ENCODE results near the gene TLE5.

DNA sequence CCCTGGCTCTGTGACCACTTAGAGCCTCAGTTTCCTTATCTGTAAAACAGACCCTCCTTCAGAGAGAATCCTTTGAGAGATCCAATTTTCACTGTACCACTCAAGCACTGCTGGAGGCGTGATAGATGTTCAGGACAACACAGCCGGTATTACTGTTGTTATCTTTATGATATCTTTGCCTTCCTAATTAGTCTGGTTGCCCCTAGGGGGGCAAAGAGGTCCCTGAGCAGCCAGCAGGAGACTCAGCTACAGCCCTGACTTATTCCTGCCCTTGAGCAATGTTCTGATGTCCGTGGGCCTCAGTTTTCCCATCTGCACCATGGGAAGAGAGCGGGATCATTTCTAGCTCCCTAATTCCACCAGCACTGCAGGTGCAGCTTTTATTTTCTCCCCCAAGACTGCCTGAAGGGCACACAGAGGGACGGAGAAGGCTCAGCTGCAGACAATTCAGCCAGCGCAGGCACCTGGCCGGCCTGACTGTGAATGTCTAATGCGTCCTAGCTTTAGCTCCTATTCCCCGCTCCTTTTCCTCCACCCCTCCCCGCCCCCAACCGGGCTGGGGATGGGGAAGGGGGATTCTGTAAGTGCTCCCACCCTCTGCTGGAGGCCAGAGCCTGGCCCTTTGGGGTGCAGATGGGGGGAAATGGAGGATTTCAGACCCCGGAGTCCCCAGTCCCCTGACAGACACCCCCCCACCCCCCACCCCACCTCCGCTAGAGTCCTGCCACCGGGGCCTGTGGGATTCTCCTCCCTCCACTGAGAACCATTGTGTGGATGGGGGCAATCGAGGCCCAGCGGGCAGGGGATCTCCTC lies 16.2 kb downstream of the TLE5 start:
- TF ChIP-seq EZH2phosphoT487 (IDR thresholded peaks at IDR 0.05; ENCODE audit: unreplicated experiment) (no peak), EZH2 (IDR thresholded peaks at IDR 0.05; ENCODE audit: low read depth, unreplicated experiment) (no peak), CREB1 (CRISPR knock-in tag; IDR thresholded peaks at IDR 0.05; ENCODE audit: low read depth) (no peak), POLR2AphosphoS5 (IDR thresholded peaks at IDR 0.05; ENCODE audit: low read depth) (no peak), JUNB (IDR thresholded peaks at IDR 0.05; ENCODE audit: unreplicated experiment) (no peak)
- TF ChIP-seq, protein P1, sequence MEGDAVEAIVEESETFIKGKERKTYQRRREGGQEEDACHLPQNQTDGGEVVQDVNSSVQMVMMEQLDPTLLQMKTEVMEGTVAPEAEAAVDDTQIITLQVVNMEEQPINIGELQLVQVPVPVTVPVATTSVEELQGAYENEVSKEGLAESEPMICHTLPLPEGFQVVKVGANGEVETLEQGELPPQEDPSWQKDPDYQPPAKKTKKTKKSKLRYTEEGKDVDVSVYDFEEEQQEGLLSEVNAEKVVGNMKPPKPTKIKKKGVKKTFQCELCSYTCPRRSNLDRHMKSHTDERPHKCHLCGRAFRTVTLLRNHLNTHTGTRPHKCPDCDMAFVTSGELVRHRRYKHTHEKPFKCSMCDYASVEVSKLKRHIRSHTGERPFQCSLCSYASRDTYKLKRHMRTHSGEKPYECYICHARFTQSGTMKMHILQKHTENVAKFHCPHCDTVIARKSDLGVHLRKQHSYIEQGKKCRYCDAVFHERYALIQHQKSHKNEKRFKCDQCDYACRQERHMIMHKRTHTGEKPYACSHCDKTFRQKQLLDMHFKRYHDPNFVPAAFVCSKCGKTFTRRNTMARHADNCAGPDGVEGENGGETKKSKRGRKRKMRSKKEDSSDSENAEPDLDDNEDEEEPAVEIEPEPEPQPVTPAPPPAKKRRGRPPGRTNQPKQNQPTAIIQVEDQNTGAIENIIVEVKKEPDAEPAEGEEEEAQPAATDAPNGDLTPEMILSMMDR (conservative IDR thresholded peaks at IDR 0.05; ENCODE audit: low read depth in 2 of 2) = no peak
- TF ChIP-seq, protein P2, sequence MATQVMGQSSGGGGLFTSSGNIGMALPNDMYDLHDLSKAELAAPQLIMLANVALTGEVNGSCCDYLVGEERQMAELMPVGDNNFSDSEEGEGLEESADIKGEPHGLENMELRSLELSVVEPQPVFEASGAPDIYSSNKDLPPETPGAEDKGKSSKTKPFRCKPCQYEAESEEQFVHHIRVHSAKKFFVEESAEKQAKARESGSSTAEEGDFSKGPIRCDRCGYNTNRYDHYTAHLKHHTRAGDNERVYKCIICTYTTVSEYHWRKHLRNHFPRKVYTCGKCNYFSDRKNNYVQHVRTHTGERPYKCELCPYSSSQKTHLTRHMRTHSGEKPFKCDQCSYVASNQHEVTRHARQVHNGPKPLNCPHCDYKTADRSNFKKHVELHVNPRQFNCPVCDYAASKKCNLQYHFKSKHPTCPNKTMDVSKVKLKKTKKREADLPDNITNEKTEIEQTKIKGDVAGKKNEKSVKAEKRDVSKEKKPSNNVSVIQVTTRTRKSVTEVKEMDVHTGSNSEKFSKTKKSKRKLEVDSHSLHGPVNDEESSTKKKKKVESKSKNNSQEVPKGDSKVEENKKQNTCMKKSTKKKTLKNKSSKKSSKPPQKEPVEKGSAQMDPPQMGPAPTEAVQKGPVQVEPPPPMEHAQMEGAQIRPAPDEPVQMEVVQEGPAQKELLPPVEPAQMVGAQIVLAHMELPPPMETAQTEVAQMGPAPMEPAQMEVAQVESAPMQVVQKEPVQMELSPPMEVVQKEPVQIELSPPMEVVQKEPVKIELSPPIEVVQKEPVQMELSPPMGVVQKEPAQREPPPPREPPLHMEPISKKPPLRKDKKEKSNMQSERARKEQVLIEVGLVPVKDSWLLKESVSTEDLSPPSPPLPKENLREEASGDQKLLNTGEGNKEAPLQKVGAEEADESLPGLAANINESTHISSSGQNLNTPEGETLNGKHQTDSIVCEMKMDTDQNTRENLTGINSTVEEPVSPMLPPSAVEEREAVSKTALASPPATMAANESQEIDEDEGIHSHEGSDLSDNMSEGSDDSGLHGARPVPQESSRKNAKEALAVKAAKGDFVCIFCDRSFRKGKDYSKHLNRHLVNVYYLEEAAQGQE (IDR thresholded peaks at IDR 0.05; ENCODE audit: unreplicated experiment) = no peak

Data from GM23338 (cell line).